Activated naive CD8-positive, alpha-beta T cell treated with anti-CD3 and anti-CD28 coated beads, Interleukin-2, amount 50 U/mL, for 24 hours (primary cell): ENCODE measurements around the gene ZNF609.

ENCODE experiments used
- ATAC-seq: fragments of 150-1000 bp; cut with Tn5 transposase; one replicate; pipeline ENCODE4 v1.10.0; 2021
- DNase-seq: peaks from one replicate; pipeline ENCODE4 v3.0.0; 2021
- H3K27ac Mint-ChIP-seq: one replicate; pipeline ENCODE4 v1.8.0; 2021; ENCODE audit warnings: mild to moderate bottlenecking, mixed read lengths
- H3K27me3 Mint-ChIP-seq: one replicate; pipeline ENCODE4 v1.8.0; 2021; ENCODE audit warnings: mixed read lengths
- H3K36me3 Mint-ChIP-seq: one replicate; pipeline ENCODE4 v1.8.0; 2021; ENCODE audit warnings: low read depth, mixed read lengths
- H3K4me1 Mint-ChIP-seq: one replicate; pipeline ENCODE4 v1.8.0; 2021; ENCODE audit warnings: mixed read lengths
- H3K4me3 Mint-ChIP-seq: one replicate; pipeline ENCODE4 v1.8.0; 2021; ENCODE audit warnings: mild to moderate bottlenecking, moderate library complexity, mixed read lengths
- H3K9me3 Mint-ChIP-seq: one replicate; pipeline ENCODE4 v1.8.0; 2021; ENCODE audit warnings: mixed read lengths

The ZNF609 gene

DNA sequence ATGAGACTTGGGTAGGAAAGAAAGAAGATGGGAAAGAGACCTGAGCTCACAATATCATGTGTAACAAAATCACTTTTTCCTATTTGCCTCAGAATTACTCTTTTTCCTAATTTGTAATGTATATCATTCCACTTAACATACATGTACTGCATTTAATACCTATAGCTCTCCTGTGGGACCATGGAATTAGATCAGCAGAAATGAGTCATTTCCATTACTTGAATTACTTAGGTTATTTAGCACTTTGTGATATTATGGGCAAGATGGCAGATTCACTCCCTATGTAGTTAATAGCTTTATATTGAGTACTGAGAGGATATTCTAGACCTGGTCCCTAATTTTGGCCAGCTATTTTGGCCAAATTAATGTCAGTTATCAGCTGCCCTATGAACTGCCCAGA, 70.5 kb downstream of the ZNF609 start:
- Mint-ChIP-seq H3K4me1 (peaks cover 61% of the 10 kb centered on the region), H3K9me3 (no peaks in the 10 kb centered on the region), H3K36me3 (peaks cover 14% of the 10 kb centered on the region), H3K27me3 (no peaks in the 10 kb centered on the region), H3K4me3 (no peak overlapping the region), H3K27ac (no peak overlapping the region)
- ATAC-seq (no peak), DNase-seq (no peak)

DNA sequence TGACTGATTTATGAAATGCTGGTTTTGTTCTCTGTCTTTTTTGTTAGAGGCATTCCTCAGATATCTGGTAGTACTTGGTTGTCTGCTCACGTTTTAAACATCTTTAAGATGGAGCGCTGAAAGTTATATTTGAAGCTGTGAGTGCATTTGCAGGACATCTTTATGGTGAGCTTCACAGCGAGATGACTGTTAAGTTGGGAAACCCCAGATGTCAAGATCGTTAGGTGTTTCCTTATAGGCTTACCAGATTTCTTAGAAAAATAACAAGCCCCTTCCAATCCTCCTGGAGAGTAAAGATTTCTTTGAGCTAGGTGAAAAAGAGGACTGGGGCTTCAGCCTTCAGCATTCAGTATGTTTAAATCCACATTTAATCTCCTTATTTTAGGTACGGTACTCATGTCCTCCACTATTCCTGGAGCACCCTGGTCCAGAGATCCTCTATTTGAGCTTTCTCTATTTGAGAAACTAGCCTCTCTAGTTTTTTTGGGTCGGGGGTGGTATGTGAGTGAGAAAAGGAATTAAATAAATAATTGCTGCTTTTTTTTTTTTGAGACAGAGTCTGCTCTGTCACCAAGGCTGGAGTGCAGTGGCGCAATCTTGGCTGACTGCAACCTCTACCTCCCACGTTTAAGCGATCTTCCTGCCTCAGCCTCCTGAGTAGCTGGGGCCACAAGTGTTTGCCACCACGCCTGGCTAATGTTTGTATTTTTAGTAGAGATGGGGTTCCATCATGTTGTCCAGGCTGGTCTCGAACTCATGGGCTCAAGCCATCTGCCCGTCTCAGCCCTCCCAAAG, 72.3 kb downstream of the ZNF609 start:
- DNase-seq (peak; percentile 15), ATAC-seq (no peak)
- Mint-ChIP-seq H3K4me1 (peaks cover 68% of the 10 kb centered on the region), H3K9me3 (no peaks in the 10 kb centered on the region), H3K27ac (peak overlapping the region; percentile 73), H3K4me3 (peak overlapping the region; percentile 8), H3K36me3 (peaks cover 14% of the 10 kb centered on the region), H3K27me3 (no peaks in the 10 kb centered on the region)

- H3K36me3 Mint-ChIP-seq, result peaks cover 4% of the 10 kb centered on the region
- DNase-seq (no peak), ATAC-seq (no peak)
- no peaks in the 10 kb centered on the region for H3K9me3 Mint-ChIP-seq
- H3K4me3 Mint-ChIP-seq, result no peak overlapping the region
- H3K27ac Mint-ChIP-seq, result peak overlapping the region; percentile 84
- no peaks in the 10 kb centered on the region for H3K27me3 Mint-ChIP-seq
- peaks cover 61% of the 10 kb centered on the region for H3K4me1 Mint-ChIP-seq
Measured at GRCh38 chr15:64535460-64536243, 75.3 kb downstream of the ZNF609 start.

GRCh38 chr15:64536244-64536836, 76.0 kb downstream of the ZNF609 start:
- Mint-ChIP-seq H3K27ac (peak overlapping the region; percentile 84), H3K27me3 (no peaks in the 10 kb centered on the region), H3K4me3 (peak overlapping the region; percentile 18), H3K9me3 (no peaks in the 10 kb centered on the region), H3K36me3 (peaks cover 4% of the 10 kb centered on the region), H3K4me1 (peaks cover 55% of the 10 kb centered on the region)
- ATAC-seq, result peak; percentile 76
- DNase-seq, result no peak

- Mint-ChIP-seq H3K27ac (no peak overlapping the region), H3K27me3 (no peaks in the 10 kb centered on the region), H3K36me3 (peaks cover 7% of the 10 kb centered on the region), H3K4me1 (peaks cover 23% of the 10 kb centered on the region), H3K4me3 (no peak overlapping the region), H3K9me3 (no peaks in the 10 kb centered on the region)
- DNase-seq (no peak), ATAC-seq (no peak)
Measured at GRCh38 chr15:64542091-64542490, 81.7 kb downstream of the ZNF609 start.

- no peak overlapping the region for H3K27ac Mint-ChIP-seq
- peaks cover 2% of the 10 kb centered on the region for H3K9me3 Mint-ChIP-seq
- DNase-seq, result no peak
- H3K4me1 Mint-ChIP-seq, result peaks cover 21% of the 10 kb centered on the region
- no peaks in the 10 kb centered on the region for H3K27me3 Mint-ChIP-seq
- no peak for ATAC-seq
- H3K4me3 Mint-ChIP-seq, result no peak overlapping the region
- peaks cover 9% of the 10 kb centered on the region for H3K36me3 Mint-ChIP-seq
Measured at GRCh38 chr15:64544450-64544849, 84.1 kb downstream of the ZNF609 start.

DNA sequence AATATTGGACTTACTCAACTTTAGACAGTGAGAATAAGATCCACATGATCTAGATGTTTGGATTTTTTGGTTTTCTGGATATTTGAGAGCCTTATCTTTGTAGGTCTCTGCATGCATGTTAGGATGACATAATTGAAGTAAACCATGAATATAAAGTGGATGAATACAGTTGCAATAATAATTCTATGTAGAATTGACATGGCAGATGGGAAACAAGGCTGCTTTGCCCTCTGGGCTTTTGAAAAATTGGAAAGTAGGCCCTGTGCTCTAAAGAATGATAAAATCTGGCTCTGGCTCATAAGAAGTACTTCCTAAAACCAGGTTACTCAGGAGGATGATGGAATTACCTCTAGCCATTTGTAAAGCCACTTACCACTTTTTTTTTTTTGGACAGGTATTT, 86.9 kb downstream of the ZNF609 start:
- DNase-seq (no peak), ATAC-seq (no peak)
- Mint-ChIP-seq H3K27me3 (no peaks in the 10 kb centered on the region), H3K4me3 (no peak overlapping the region), H3K9me3 (peaks cover 4% of the 10 kb centered on the region), H3K4me1 (peaks cover 33% of the 10 kb centered on the region), H3K36me3 (peaks cover 10% of the 10 kb centered on the region), H3K27ac (no peak overlapping the region)

DNA sequence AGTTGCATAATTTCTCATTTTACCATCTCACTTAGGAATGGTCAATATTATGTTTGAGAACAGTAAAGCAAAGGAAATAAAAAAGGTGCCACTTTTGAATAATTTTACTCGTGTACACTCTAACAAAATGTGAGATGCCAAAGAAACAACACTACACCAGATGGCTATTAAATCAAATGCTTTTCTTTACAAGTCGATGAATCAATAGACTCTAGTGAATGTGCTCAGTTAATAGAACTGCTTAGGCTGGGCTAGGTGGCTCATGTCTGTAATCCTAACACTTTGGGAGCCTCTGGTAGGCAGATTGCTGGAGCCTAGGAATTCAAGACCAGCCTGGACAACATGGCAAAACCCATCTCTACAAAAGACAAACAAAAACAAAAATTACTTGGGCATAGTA, 87.9 kb downstream of the ZNF609 start:
- DNase-seq, result no peak
- Mint-ChIP-seq H3K27me3 (no peaks in the 10 kb centered on the region), H3K4me1 (peaks cover 31% of the 10 kb centered on the region), H3K4me3 (no peak overlapping the region), H3K36me3 (peaks cover 8% of the 10 kb centered on the region), H3K27ac (no peak overlapping the region), H3K9me3 (peaks cover 4% of the 10 kb centered on the region)
- ATAC-seq, result no peak

DNA sequence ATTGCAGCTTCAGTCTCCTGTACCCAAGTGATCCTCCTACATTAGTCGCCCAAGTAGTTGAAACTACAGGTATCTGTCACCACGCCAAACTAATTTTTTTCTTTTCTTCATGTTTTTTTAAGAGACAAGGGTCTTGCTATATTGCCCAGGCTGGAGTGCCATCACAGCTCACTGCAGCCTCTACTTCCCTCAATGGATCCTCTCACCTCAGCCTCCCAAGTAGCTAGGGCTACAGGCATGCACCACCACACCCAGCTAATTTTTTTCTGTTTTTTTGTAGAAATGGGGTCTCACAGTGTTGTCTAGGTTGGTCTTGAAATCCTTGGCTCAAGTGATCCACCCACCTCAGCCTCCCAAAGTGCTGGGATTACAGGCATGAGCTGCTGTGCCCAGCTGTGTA, 89.5 kb downstream of the ZNF609 start:
- DNase-seq (no peak), ATAC-seq (no peak)
- peaks cover 28% of the 10 kb centered on the region for H3K4me1 Mint-ChIP-seq
- H3K4me3 Mint-ChIP-seq, result no peak overlapping the region
- peaks cover 8% of the 10 kb centered on the region for H3K36me3 Mint-ChIP-seq
- H3K9me3 Mint-ChIP-seq, result peaks cover 4% of the 10 kb centered on the region
- no peak overlapping the region for H3K27ac Mint-ChIP-seq
- H3K27me3 Mint-ChIP-seq, result no peaks in the 10 kb centered on the region

GRCh38 chr15:64552281-64552948, 92.0 kb downstream of the ZNF609 start:
- Mint-ChIP-seq H3K27me3 (no peaks in the 10 kb centered on the region), H3K4me3 (no peak overlapping the region), H3K9me3 (peaks cover 4% of the 10 kb centered on the region), H3K36me3 (peaks cover 5% of the 10 kb centered on the region), H3K27ac (no peak overlapping the region), H3K4me1 (peaks cover 26% of the 10 kb centered on the region)
- no peak for DNase-seq
- no peak for ATAC-seq

GRCh38 chr15:64558460-64559179, 98.2 kb downstream of the ZNF609 start:
- Mint-ChIP-seq H3K27ac (no peak overlapping the region), H3K4me3 (no peak overlapping the region), H3K27me3 (no peaks in the 10 kb centered on the region), H3K4me1 (peaks cover 32% of the 10 kb centered on the region), H3K9me3 (no peaks in the 10 kb centered on the region), H3K36me3 (peaks cover 6% of the 10 kb centered on the region)
- DNase-seq (no peak), ATAC-seq (no peak)

DNA sequence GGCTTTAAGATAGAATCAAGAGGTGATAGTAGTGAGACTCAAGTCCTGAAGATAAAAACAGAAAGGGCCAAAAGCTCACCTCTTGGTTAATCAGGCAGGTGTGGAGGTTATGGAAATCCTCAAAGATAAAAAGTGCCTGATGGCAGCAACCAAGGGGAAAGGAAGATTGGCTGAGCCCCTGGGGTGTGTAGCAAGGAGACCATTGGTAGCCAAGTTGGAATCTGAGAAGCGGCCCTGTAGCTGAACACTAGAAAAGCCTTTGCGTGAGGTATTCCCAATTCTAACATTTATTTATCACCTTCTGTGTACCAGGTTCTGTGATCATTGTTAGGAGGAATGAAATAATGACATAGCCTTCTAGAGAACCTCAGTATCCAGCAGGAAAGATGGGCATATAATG, 98.9 kb downstream of the ZNF609 start:
- ATAC-seq (no peak), DNase-seq (no peak)
- Mint-ChIP-seq H3K4me1 (peaks cover 35% of the 10 kb centered on the region), H3K9me3 (no peaks in the 10 kb centered on the region), H3K27ac (no peak overlapping the region), H3K36me3 (peaks cover 6% of the 10 kb centered on the region), H3K4me3 (no peak overlapping the region), H3K27me3 (no peaks in the 10 kb centered on the region)

GRCh38 chr15:64560501-64560900, 100.1 kb downstream of the ZNF609 start:
- Mint-ChIP-seq H3K9me3 (no peaks in the 10 kb centered on the region), H3K27me3 (no peaks in the 10 kb centered on the region), H3K4me1 (peaks cover 41% of the 10 kb centered on the region), H3K36me3 (peaks cover 9% of the 10 kb centered on the region), H3K27ac (no peak overlapping the region), H3K4me3 (no peak overlapping the region)
- ATAC-seq, result no peak
- no peak for DNase-seq

GRCh38 chr15:64560998-64561397, 100.6 kb downstream of the ZNF609 start:
- H3K9me3 Mint-ChIP-seq, result no peaks in the 10 kb centered on the region
- no peak for ATAC-seq
- no peak overlapping the region for H3K27ac Mint-ChIP-seq
- DNase-seq, result no peak
- H3K4me1 Mint-ChIP-seq, result peaks cover 43% of the 10 kb centered on the region
- no peaks in the 10 kb centered on the region for H3K27me3 Mint-ChIP-seq
- peaks cover 9% of the 10 kb centered on the region for H3K36me3 Mint-ChIP-seq
- H3K4me3 Mint-ChIP-seq, result no peak overlapping the region
